SJSA1 (cell line): ENCODE data around the gene CCDC87. TPM values are rescaled to one million over a fixed set of nuclear protein-coding genes. Genes with fewer than 3 reads are reported as not detected.

Experiments
- DNase-seq, 2 experiments: peaks; one replicate each; pipeline ENCODE4 v3.0.0-alpha.2; 2015 to 2020; ENCODE audit warnings: low spot score in 2 of 2, low read depth in 1 of 2
- H3K27ac ChIP-seq: fragments of 250-450 bp; sonication (Bioruptor Pico); 2 replicates; pipeline ENCODE4 v1.5.1; 2020; ENCODE audit warnings: mild to moderate bottlenecking, moderate library complexity
- H3K27me3 ChIP-seq: fragments of 250-450 bp; sonication (Bioruptor Pico); replicated peaks from 2 replicates; pipeline ENCODE4 v1.5.1; 2020; ENCODE audit warnings: mild to moderate bottlenecking, moderate library complexity
- H3K36me3 ChIP-seq: fragments of 250-450 bp; sonication (Bioruptor Pico); 2 replicates; pipeline ENCODE4 v1.5.1; 2020; ENCODE audit warnings: mild to moderate bottlenecking
- H3K4me1 ChIP-seq: fragments of 250-450 bp; sonication (Bioruptor Pico); replicated peaks from 2 replicates; pipeline ENCODE4 v1.6.1; 2021; ENCODE audit warnings: mild to moderate bottlenecking
- H3K4me3 ChIP-seq: fragments of 250-450 bp; sonication (Bioruptor Pico); 2 replicates; pipeline ENCODE4 v1.5.1; 2020; ENCODE audit warnings: mild to moderate bottlenecking
- H3K9me3 ChIP-seq: fragments of 250-450 bp; sonication (Bioruptor Pico); replicated peaks from 2 replicates; pipeline ENCODE4 v1.5.1; 2020; ENCODE audit warnings: mild to moderate bottlenecking
- total RNA-seq: library from RNA; depleted of rRNA; stranded (reverse); fragments of >200 nt; shearing (Covaris generic); gene quantifications from 2 replicates; pipeline ENCODE4 v1.2.3, GENCODE V29; 2014

CCDC87 gene
- total RNA-seq, 1 experiment from 2014 or later: 0.34 TPM

DNA sequence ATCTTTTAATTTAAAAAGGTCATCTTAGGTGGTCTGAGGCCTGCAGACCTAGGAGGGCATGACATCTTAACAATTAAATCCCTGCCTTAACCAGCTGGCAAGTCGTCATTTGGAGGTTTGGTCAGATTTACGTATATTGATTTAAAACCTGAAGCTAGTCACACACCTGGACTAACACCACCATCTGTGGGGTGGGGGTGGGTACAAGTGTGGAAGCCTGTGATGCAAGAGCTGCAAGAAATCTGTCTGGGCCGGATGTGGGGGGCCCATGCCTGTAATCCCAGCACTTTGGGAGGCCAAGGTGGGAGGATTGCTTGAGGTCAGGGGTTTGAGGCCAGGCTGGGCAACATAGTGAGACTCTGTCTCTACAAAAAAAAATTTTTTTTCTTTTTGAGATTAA, 11.6 kb downstream of the CCDC87 start:
- peaks cover 7% of the 10 kb centered on the region; the same call in 1 of the 2 replicates for H3K27me3 ChIP-seq

DNA sequence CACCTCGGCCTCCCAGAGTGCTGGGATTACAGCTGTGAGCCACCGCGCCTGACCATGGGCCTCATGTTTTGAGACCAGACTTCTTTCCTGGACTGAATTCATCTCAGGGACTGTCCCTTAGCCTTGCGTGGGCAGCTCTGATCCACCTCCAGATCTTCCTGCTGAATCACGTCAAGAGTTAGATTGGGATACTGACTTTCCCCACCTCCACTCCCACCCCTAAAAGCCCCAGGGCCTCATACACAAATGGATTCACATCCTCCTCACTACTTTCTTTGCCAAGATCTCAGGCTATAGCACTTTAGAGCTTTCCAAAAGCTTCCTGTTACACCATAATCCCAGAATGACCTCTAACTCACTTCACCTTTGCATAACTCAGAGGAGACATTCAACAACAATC, 12.1 kb downstream of the CCDC87 start:
- no peaks in the 10 kb centered on the region; the same call in 1 of the 2 replicates for H3K4me1 ChIP-seq
- H3K4me3 ChIP-seq: no peak overlapping the region
- DNase-seq: no peak
- no peaks in the 10 kb centered on the region for H3K36me3 ChIP-seq
- peaks cover 7% of the 10 kb centered on the region; the same call in 1 of the 2 replicates for H3K9me3 ChIP-seq
- H3K27ac ChIP-seq: no peak overlapping the region
- H3K27me3 ChIP-seq: peaks cover 7% of the 10 kb centered on the region; the same call in 1 of the 2 replicates

More for the DNA sequence above, 11.6 kb downstream of the CCDC87 start:
- Histone ChIP-seq H3K36me3 (no peaks in the 10 kb centered on the region), H3K4me1 (no peaks in the 10 kb centered on the region; the same call in 1 of the 2 replicates), H3K27ac (no peak overlapping the region), H3K9me3 (peaks cover 7% of the 10 kb centered on the region; the same call in 1 of the 2 replicates), H3K4me3 (no peak overlapping the region)
- DNase-seq: no peak

DNA sequence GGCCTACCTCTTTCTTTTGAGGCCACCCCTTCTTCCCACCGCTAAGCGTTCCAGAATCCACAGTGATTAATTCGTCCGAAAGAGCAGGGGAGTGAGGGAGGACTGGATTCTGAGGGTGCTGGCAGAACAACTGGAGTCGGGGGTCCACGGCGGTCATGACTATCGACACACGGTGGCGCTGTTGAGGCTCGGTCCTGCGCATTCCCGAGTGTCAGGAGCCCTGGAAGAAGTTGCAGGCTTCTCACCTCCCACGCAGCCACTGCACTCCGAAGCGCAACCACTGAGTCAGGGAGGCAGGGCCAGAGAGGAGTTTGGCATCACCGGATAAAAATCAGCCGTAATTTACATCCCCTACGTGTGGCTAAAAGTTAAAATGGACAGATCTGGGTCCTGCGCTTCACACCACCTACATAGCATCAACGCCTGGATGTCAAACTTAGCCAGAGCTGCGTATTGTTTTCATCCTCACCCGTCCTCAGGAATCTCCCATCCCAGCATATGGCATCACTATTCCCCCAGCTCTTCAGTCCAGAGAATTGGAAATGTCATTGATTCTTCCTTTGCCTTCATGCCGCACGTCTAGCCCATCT, 13.8 kb downstream of the CCDC87 start:
- peak; percentile 66 to 88 for DNase-seq
- Histone ChIP-seq H3K4me1 (no peaks in the 10 kb centered on the region; the same call in 1 of the 2 replicates), H3K4me3 (no peak overlapping the region)

DNA sequence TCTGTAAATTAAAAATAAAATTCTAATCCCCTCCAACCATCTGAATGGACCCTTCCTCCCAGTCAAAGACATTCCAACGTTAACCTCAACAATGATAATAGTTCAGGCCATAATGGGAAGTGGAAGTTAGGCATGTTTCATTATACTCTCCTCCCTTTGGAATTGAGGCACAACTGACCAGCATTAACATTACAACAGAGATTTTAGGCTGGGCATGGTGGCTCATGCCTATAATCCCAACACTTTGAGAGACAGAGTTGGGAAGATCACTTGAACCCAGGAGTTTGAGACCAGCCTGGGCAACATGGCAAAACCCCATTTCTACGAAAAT, 22.0 kb downstream of the CCDC87 start:
- DNase-seq: no peak
- Histone ChIP-seq H3K4me3 (no peak overlapping the region), H3K36me3 (no peaks in the 10 kb centered on the region), H3K27me3 (peaks cover 33% of the 10 kb centered on the region), H3K4me1 (peaks cover 10% of the 10 kb centered on the region), H3K9me3 (no peaks in the 10 kb centered on the region), H3K27ac (no peak overlapping the region)

More for the DNA sequence above, 13.8 kb downstream of the CCDC87 start:
- Histone ChIP-seq H3K27ac (no peak overlapping the region), H3K27me3 (peaks cover 7% of the 10 kb centered on the region; the same call in 1 of the 2 replicates), H3K9me3 (peaks cover 7% of the 10 kb centered on the region; the same call in 1 of the 2 replicates), H3K36me3 (no peaks in the 10 kb centered on the region)

DNA sequence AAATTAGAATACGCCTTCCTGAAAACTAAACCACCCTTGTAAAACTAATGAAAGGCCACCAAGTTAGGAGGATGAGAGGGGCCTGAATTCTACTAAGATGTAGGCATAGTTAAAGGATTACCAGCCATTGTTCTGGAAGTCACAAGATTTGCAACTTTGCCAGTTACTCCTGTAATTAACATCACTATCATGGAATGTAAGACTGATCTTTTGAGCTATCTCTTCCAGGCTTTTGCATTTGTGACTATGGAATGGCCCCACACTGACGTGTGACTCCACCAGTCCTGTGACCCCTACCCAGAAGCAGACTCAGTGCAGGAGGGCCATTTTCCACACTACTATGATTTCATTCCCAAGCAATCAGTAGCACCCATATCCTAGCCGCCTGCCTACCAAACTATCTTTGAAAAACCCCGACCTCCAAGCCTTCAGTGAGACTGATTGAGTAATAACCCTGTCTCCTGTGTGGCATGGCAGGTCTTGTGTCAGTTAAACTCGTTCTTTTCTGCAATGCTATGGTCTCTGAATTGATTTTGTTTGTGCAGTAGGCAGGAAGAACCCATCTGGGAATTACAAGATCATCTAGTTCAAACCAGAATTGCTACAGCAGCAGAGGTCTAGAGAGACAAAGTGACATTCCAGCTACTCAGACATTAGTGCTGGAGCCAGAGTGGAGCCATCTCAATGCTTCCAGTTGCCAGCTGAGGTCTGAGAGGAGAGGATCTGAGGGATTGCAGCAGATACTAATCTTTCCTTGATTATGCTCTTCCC, 22.6 kb downstream of the CCDC87 start:
- Histone ChIP-seq H3K4me1 (peaks cover 10% of the 10 kb centered on the region), H3K36me3 (no peaks in the 10 kb centered on the region), H3K27me3 (peaks cover 33% of the 10 kb centered on the region), H3K4me3 (no peak overlapping the region), H3K27ac (no peak overlapping the region), H3K9me3 (no peaks in the 10 kb centered on the region)
- DNase-seq: no peak

DNA sequence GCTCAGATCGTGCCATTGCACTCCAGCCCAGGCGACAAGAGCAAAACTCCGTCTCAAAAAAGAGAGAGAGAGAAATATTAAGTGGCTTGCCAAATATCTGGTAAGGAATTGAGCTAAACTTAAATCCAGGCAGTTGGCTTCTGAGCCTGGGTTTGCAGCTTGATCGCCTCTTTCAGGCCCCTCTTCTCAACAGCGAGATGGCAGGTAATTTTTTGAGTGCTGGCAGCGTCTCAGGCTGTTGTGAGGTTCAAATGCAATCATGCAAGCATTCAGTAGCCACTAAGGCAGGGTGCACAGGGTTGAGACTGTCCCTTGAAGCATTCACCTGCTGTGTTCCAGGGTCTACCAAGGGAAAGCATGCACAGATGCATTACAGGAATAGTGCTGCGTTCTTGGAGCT, 23.8 kb downstream of the CCDC87 start:
- Histone ChIP-seq H3K36me3 (no peaks in the 10 kb centered on the region), H3K27me3 (peaks cover 33% of the 10 kb centered on the region), H3K4me3 (no peak overlapping the region), H3K27ac (no peak overlapping the region), H3K4me1 (peaks cover 10% of the 10 kb centered on the region), H3K9me3 (no peaks in the 10 kb centered on the region)
- no peak for DNase-seq

DNA sequence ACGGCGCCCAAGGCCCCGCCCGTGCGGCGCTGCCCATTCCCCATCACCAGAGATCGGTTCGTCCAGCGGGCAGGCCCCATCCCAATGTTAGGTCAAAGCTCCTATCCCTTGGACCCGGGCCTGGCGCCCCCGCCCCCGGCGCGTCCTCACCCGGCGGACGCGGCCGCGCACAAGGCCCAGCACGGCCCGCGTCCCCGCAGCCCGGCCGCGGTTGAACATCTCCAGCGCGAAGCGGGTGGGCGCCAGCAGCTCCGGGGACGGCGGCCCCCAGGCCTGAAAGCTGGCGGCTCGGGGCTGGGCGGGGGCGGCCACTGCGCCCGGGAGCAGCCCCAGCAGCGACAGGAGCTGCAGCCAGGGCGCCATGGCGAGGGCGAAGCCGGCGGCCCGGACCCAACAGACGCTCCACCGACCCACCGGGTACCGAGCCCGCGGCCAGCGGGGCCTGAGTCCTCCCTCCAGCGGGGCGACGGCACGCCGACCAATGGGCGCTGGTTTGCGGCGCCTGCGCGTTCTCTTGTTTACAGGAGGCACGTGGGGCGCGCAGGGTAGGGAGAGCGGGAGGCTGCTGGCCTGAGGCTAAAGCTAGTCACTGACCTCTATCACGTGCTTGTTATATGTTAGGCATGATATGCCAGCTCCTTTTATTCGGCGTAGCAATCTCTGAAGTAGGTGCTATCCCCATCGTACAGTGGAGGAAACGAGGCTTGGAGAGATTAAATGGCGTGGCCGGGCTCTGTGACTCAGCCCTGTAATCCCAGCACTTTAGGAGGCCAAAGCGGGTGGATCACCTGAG, 24.5 kb downstream of the CCDC87 start, which contains the start of gene CTSF:
CTSF (minus strand) TSS at position 483 of the 793 bp plus-strand sequence; CDS start at position 363, 120 bp downstream.
- H3K4me3 ChIP-seq: peak within 1 kb of the TSS; percentile 36
- H3K27me3 ChIP-seq: peaks cover 37% of the 10 kb centered on the region
- no peaks in the 10 kb centered on the region for H3K9me3 ChIP-seq
- no peaks in the 10 kb centered on the region for H3K36me3 ChIP-seq
- no peak within 1 kb of the TSS for H3K27ac ChIP-seq
- peak; percentile 72 to 84 for DNase-seq
- peaks cover 10% of the 10 kb centered on the region for H3K4me1 ChIP-seq

DNA sequence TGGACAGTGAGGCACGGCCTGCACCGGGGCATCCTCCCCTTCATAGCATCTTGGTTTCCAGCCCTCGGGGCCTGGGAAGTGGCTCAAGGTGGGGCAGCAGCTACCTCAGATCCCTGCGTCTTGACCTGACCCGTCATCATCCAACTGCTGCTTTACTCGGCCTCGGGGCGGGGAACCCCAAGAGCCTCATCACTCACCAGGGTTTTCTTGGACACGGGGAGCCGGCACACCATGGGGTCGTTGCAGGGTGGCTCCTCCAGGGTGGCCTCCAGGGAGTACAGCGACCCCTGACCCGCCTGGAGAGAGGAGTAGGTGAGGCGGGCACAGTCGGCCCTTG, 25.1 kb downstream of the CCDC87 start:
- Histone ChIP-seq H3K27me3 (peaks cover 42% of the 10 kb centered on the region), H3K4me1 (peaks cover 10% of the 10 kb centered on the region), H3K4me3 (peak overlapping the region; percentile 36; the same call in 1 of the 2 replicates), H3K36me3 (no peaks in the 10 kb centered on the region), H3K27ac (no peak overlapping the region), H3K9me3 (no peaks in the 10 kb centered on the region)
- DNase-seq: no peak

DNA sequence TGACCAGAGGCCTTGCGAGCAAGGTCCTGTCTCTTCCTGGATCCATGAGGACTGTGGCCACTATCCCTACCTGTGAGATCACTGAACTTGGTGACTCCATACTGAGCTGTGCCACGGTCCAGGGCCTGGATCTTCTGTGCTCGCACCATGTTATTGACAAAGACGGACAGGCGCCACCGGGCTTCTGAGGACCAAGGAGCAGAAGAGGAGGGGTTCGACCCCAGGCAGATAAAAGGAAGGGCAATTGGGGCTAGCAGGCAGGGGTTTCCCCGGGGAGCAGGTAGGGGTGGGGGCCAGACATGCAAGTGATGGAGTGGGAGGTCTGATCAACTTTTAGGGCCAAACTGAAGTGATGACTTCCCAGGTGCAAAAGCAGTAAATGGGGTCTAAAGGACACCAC, 26.6 kb downstream of the CCDC87 start:
- Histone ChIP-seq H3K36me3 (no peaks in the 10 kb centered on the region), H3K27ac (no peak overlapping the region), H3K9me3 (no peaks in the 10 kb centered on the region), H3K4me1 (peaks cover 10% of the 10 kb centered on the region), H3K4me3 (no peak overlapping the region), H3K27me3 (peaks cover 50% of the 10 kb centered on the region)
- no peak for DNase-seq

DNA sequence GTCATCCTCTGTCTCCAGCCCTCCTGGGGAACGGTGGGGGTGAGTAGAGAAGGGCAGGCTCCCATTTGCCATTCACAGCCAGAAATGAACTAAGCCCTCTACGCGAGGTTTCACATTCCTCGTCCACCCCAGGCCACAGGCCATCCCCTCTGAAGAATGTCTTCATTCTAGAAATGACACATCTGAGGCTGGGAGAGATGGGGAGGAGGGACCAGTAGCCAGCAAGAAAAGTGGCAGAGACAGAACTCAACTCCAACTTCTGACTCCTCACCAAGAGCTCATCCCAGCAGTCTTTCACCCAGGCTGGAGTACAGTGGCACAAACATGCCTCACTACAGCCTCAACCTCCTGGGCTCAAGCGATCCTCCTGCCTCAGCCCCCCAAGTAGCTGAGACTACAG, 27.9 kb downstream of the CCDC87 start:
- Histone ChIP-seq H3K4me1 (peaks cover 10% of the 10 kb centered on the region), H3K4me3 (no peak overlapping the region), H3K27me3 (peaks cover 56% of the 10 kb centered on the region), H3K36me3 (no peaks in the 10 kb centered on the region), H3K27ac (no peak overlapping the region), H3K9me3 (no peaks in the 10 kb centered on the region; the same call in 1 of the 2 replicates)
- DNase-seq: no peak

DNA sequence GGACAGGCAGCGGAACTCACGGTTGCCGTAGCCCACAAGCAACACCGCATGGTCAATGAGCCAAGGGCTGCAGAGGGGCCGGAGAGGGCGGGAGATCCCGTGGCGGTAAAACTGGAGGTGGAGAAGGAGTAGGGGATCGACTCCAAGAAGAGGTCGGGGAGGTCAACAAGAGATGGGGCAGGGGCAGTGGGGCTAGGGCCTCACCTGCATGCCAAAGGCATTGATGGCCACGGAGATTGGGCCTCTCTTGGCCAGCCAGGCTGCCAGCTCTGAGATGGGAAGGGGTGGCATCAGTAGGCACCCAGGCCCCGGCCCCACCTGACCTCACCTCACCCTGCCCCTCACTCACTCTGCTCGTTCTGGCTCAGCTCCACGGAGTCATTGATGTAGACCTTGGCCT, 28.3 kb downstream of the CCDC87 start:
- Histone ChIP-seq H3K27me3 (peaks cover 56% of the 10 kb centered on the region), H3K9me3 (no peaks in the 10 kb centered on the region; the same call in 1 of the 2 replicates), H3K4me1 (peaks cover 10% of the 10 kb centered on the region), H3K4me3 (no peak overlapping the region), H3K36me3 (no peaks in the 10 kb centered on the region), H3K27ac (no peak overlapping the region)
- DNase-seq: no peak

DNA sequence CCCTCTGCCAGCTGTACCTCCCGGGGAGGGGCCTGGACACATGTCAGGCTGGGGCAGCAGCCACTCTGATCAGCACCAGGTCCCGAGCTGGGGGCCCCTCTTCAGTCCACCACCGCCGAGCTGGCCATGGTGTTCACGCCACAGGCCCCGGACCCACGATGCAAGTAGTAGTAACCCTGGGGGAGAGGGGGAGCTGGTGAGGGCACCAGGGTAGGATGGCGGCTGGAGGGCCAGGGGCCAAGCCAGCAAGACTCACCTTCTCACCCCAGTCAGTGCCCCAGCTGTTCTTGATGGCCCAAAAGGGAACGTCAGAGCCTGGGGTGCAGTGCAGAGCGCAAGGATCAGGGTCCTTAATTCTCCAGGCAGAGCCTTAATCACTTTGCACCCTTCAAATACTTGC, 29.0 kb downstream of the CCDC87 start:
- Histone ChIP-seq H3K36me3 (no peaks in the 10 kb centered on the region), H3K4me1 (peaks cover 10% of the 10 kb centered on the region), H3K4me3 (no peak overlapping the region), H3K9me3 (no peaks in the 10 kb centered on the region; the same call in 1 of the 2 replicates), H3K27me3 (peaks cover 53% of the 10 kb centered on the region), H3K27ac (no peak overlapping the region)
- no peak for DNase-seq

DNA sequence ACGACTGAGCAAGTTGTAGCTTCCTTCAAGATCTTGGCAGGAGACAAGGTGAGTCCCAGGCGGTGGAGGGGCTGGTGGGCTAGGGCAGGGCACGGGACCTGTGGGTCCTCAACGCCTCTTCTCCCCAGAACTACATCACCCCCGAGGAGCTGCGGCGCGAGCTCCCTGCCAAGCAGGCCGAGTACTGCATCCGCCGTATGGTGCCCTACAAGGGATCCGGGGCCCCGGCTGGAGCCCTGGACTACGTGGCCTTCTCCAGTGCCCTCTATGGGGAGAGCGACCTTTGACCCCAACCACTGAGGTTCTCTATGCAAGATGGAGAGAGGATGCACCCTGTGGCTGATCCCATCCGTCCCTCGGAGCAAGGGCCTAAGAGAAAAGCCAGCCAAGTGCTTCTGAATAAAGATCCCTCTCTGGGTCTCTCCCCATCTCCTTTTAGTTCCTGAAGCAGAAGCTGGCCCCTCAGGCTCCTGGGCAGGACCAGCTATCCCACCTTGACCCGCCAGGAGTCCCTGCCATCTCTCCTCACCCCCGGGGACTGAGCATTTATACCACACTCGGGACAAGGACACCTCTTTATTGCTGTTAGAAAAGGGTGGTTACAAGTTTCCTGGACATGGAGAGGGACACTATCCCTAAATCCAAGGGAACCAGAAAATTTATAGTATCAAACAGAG, 29.8 kb downstream of the CCDC87 start:
- peaks cover 3% of the 10 kb centered on the region for H3K4me1 ChIP-seq
- H3K9me3 ChIP-seq: no peaks in the 10 kb centered on the region; the same call in 1 of the 2 replicates
- H3K27ac ChIP-seq: no peak overlapping the region
- DNase-seq: no peak
- peaks cover 53% of the 10 kb centered on the region for H3K27me3 ChIP-seq
- no peaks in the 10 kb centered on the region for H3K36me3 ChIP-seq
- no peak overlapping the region for H3K4me3 ChIP-seq
